Pericardium fibroblast (primary cell): Measurements from ENCODE around the gene HOMER1. TPM values are rescaled to one million over a fixed set of nuclear protein-coding genes. Genes with fewer than 3 reads are reported as not detected.

Experiments used
- total RNA-seq: library from RNA; depleted of rRNA; stranded (reverse); fragments of >200 nt; gene quantifications from 2 replicates; pipeline ENCODE4 v1.2.3, GENCODE V29; 2015

The HOMER1 gene, protein sequence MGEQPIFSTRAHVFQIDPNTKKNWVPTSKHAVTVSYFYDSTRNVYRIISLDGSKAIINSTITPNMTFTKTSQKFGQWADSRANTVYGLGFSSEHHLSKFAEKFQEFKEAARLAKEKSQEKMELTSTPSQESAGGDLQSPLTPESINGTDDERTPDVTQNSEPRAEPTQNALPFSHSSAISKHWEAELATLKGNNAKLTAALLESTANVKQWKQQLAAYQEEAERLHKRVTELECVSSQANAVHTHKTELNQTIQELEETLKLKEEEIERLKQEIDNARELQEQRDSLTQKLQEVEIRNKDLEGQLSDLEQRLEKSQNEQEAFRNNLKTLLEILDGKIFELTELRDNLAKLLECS
- 4.0 and 5.0 TPM in 2 replicates for total RNA-seq

DNA sequence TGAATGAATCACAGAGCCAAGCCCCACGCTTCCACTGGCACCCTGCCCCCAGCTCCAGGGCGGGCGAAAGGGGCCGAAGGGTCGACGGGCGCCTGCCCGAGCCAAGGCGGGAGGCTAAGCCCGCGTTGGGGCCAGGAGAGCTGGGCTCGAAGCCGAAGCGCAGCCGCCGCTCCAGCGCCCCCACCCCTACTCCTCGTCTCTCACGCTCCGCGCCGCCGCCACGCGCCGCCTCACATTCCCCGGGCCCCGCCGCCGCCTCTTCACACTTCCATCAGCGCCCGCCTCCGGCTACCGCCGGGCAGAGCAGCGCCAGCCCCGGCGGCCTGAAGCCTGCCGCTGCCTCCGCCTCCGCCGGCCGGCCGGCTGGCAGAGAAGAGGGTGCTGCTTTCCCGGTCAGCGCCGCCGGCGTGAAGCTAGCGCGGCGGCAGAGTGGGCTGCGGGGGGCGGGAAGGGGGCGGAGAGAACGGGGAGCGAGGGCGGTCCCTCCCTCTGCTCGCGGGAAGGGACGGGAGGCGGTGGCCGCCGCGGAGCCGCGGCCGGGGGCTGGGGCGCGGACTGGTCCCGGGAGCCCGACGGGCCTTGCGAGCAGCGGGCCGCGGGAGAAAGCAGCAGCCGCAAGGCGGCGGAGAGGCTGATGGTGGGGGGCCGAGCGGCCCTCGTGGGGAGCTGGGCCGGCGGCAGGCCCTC is at the start of gene HOMER1:
HOMER1 (minus strand) TSS at position 431 of the 687 bp plus-strand sequence. CDS start 1,360 bp downstream, outside the sequence.

Other genes starting within 250 kb of the HOMER1 start
- 20.9 and 21.5 TPM in 2 replicates for gene TENT2, start 98.3 kb upstream of the HOMER1 start, total RNA-seq
- gene CMYA5, start 175.7 kb upstream of the HOMER1 start, total RNA-seq = 0.23 and 0.94 TPM in 2 replicates